ENCODE data around the gene ABLIM3. TPM values are rescaled to one million over a fixed set of nuclear protein-coding genes. Genes with fewer than 3 reads are reported as not detected.

The ABLIM3 gene
- total and polyA plus RNA-seq, 10 of the 15 experiments (the other 5 are each of a cell fraction or from before 2014, with no cell fraction given) = 0.03 TPM; not detected in 9

- POLR2A ChIA-PET = no interaction called here
- Histone ChIP-seq H3K4me3 (no peak overlapping the region), H3K9ac (ENCODE audit: control insufficient read depth, insufficient read depth, low read length) (no peak overlapping the region), H3K79me2 (ENCODE audit: control insufficient read depth, insufficient read depth, low read length) (no peaks in the 10 kb centered on the region), H4K20me1 (ENCODE audit: control insufficient read depth, insufficient read depth) (no peaks in the 10 kb centered on the region), H3K27me3 (replicated peaks in 1 of 2; ENCODE audit: control insufficient read depth in 2 of 2, insufficient read depth in 2 of 2, low read length in 1 of 2) (peaks cover 9 to 12% of the 10 kb centered on the region in 2 experiments), H3K9me3 (replicated peaks; ENCODE audit: control insufficient read depth, insufficient read depth, low read length) (peaks cover 3% of the 10 kb centered on the region; the same call in 2 of the 3 replicates), H3K36me3 (ENCODE audit: control insufficient read depth in 2 of 2, insufficient read depth in 2 of 2, low read length in 1 of 2) (no peaks in the 10 kb centered on the region), H3K27ac (ENCODE audit: control insufficient read depth, insufficient read depth) (no peak overlapping the region), H2AFZ (ENCODE audit: control insufficient read depth, low read depth, low read length) (no peak overlapping the region), H3K4me1 (ENCODE audit: control insufficient read depth, insufficient read depth, low read length) (no peaks in the 10 kb centered on the region), H3K4me2 (ENCODE audit: control insufficient read depth, insufficient read depth) (no peak overlapping the region)
- WGBS (ENCODE audit: insufficient coverage, insufficient replicate concordance, low lambda C conversion rate, missing lambda C conversion rate) = 54% methylated on average over 30 of the region's 40 CpGs
- intact Hi-C loops (cut with micrococcal nuclease; ENCODE audit: unreplicated experiment) = no loop called here
- CTCF ChIA-PET = interaction anchor here (0.6 kb wide), 1 partner anchor 282 kb away, joined by 4 read pairs; no protein-coding TSS in a partner anchor
- DNase-seq (ENCODE audit: low read depth, low spot score) (no peak), FAIRE-seq (no peak), ATAC-seq (no peak)
- in situ Hi-C loops (cut with MboI) = no loop called here
- BruUV-seq (replicated peaks) = no TSS peak
- no peak for TF ChIP-seq PKNOX1 (IDR thresholded peaks at IDR 0.05)
- no peak for TF ChIP-seq EED (IDR thresholded peaks at IDR 0.05; ENCODE audit: low read depth)
- no peak for TF ChIP-seq STAT3 (IDR thresholded peaks at IDR 0.05; ENCODE audit: low read depth, low read length)
- no peak for TF ChIP-seq RELA (IDR thresholded peaks at IDR 0.05; ENCODE audit: borderline replicate concordance, partially characterized antibody)
- TF ChIP-seq ATF3 (IDR thresholded peaks at IDR 0.05; ENCODE audit: borderline replicate concordance, extremely low read depth, low read depth, low read length) = no peak
- no peak for TF ChIP-seq ZNF687 (IDR thresholded peaks at IDR 0.05)
- no peak for TF ChIP-seq ZNF217 (IDR thresholded peaks at IDR 0.05)
- TF ChIP-seq DPF2 (IDR thresholded peaks at IDR 0.05) = no peak
- no peak for TF ChIP-seq TAF1 (IDR thresholded peaks at IDR 0.05; ENCODE audit: borderline replicate concordance, low read depth, low read length)
- RAD21 ChIA-PET (ENCODE audit: unreplicated experiment) = interaction anchor here (0.6 kb wide), 1 partner anchor 156 kb away, joined by 3 read pairs; no protein-coding TSS in a partner anchor
- SMC1A ChIA-PET (ENCODE audit: uncharacterized antibody, unreplicated experiment) = interaction anchor here (0.6 kb wide), 1 partner anchor 47 kb away, joined by 3 read pairs; no protein-coding TSS in a partner anchor
Observed at GRCh38 chr5:149271195-149271715, 130.0 kb downstream of the ABLIM3 start.
